Globus pallidus (tissue), 1 donor: ENCODE measurements around the gene MARCHF2.
A peak's percentile ranks its signal among the peaks of the same experiment; 100 is the strongest.
"Not testable (repeated sequence)": the region's sequence is repeated elsewhere in the genome, so short reads cannot be mapped to it uniquely, and the experiment has no call there.

Experiments
- DNase-seq: peaks from one replicate; pipeline ENCODE4 v3.0.0-alpha.2; 2015; ENCODE audit warnings: low spot score

MARCHF2 gene

GRCh38 chr19:8412783-8413628 lies at the start of gene MARCHF2:
MARCHF2 (plus strand) TSS chr19:8413305; CDS start chr19:8421841, 8,536 bp downstream.
- peak; percentile 98 for DNase-seq

DNA sequence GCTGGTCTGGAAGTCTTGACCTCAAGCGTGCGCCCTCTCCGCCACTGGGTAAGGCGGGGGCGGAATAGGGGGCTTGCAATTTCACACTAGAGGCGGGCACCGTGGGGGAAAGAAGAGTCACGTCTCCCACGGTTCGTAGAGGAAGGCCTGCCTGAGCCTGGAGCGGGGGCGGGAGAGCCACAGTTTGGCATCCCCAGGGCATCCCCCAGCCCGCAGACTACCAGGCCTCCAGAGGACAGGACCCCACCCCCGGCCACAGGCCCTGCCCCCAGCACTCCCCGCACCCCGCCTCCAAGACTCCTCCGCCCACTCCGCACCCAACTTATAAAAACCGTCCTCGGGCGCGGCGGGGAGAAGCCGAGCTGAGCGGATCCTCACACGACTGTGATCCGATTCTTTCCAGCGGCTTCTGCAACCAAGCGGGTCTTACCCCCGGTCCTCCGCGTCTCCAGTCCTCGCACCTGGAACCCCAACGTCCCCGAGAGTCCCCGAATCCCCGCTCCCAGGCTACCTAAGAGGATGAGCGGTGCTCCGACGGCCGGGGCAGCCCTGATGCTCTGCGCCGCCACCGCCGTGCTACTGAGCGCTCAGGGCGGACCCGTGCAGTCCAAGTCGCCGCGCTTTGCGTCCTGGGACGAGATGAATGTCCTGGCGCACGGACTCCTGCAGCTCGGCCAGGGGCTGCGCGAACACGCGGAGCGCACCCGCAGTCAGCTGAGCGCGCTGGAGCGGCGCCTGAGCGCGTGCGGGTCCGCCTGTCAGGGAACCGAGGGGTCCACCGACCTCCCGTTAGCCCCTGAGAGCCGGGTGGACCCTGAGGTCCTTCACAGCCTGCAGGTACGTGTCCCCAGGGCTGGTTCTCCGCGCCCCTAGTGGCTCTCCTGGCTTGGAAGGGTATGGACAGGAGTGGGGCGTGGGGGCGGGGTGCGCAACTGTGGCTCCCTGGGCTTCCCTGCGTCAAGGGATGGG lies 49.0 kb upstream of the MARCHF2 start, which contains the start of gene ANGPTL4:
Gene ANGPTL4, plus strand, starts transcription at position 353 of the 969 bp plus-strand sequence. Its CDS starts 167 bp downstream, at position 520.
- peak; percentile 61 for DNase-seq

GRCh38 chr19:8366121-8366581 lies 47.0 kb upstream of the MARCHF2 start:
- peak; percentile 10 for DNase-seq

- DNase-seq = no peak
Measured at GRCh38 chr19:8366961-8367326, 46.2 kb upstream of the MARCHF2 start.

GRCh38 chr19:8367327-8368001 lies 45.6 kb upstream of the MARCHF2 start:
- DNase-seq = peak; percentile 80

DNA sequence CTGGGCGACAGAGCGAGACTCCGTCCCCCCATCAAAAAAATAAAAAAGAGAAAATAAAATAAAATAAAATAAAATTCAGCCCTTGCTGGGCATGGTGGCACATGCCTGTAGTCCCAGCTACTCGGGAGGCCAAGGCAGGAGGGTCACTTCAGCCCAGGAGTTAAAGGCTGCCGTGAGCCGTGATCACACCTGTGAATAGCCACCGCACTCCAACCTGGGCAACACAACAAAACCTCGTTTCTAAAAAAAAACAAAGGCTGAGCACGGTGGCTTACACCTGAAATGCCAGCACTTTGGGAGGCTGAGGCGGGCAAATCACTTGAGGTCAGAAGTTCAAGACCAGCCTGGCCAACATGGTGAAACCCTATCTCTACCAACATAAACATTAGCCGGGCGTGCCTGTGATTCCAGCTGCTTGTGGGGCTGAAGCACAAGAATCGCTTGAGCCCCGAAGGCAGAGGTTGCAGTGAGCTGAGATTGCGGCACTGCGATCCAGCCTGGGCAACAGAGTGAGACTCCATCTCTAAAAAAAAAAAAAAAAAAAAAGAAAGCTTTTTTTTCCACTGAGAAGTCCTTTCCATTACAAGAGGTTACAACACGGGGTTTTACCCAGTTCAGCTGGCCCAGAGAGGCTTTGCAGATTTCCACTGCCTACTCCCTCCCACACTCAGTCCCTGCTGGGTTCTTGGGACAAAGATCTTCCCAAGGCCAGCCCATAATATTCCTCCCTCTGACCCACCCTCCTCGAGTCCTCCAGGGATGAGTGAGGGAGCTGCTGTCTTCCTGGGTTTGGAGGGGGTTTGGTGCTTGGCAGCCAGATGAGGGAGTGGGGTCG lies 42.7 kb upstream of the MARCHF2 start:
- peak; percentile 35 for DNase-seq

- DNase-seq = no peak
Measured at GRCh38 chr19:8371011-8371804, 41.9 kb upstream of the MARCHF2 start.

GRCh38 chr19:8373867-8374813 lies 39.0 kb upstream of the MARCHF2 start:
- peak; percentile 40 for DNase-seq

- DNase-seq = not testable (repeated sequence)
Measured at GRCh38 chr19:8375766-8376165, 37.3 kb upstream of the MARCHF2 start.

GRCh38 chr19:8376373-8376974 lies 36.6 kb upstream of the MARCHF2 start:
- DNase-seq = not testable (repeated sequence)

- no peak for DNase-seq
Measured at GRCh38 chr19:8377598-8377997, 35.5 kb upstream of the MARCHF2 start.

- DNase-seq = not testable (repeated sequence)
Measured at GRCh38 chr19:8379156-8379891, 33.8 kb upstream of the MARCHF2 start.

DNA sequence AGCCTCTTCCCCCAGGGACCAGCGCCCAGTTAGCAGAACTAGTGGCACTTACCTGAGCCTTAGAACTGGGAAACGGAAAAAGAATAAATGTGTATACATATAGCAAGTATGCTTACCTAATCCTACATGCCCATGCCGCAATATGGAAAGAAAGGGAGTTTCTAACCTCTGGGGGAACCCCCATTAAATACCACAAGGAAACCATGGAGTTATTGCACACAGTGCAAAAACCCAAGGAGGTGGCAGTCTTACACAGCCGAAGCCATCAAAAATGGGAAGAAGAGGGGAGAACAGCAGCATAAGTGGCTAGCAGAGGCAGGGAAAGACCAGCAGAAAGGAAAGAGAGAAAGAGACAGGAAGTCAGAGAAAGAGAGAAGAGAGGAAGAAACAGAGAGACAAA lies 28.5 kb upstream of the MARCHF2 start:
- not testable (repeated sequence) for DNase-seq

DNA sequence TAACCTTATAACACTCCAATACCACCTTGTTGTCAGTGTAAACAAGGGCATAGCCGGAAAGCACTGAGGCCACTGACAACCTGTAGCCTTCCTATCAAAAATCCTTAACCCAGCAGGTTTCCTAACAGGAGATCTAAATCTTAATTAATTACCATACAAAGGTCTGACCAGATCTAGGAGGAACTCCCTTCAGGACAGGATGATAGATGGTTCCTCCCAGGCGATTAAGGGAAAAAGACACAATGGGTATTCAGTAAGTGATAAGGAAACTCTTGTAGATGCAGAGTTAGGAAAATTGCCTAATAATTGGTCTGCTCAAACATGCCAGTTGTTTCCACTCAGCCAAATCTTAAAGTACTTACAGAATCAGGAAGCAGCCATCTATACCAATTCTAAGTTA lies 28.0 kb upstream of the MARCHF2 start:
- DNase-seq = not testable (repeated sequence)

GRCh38 chr19:8385566-8385965 lies 27.5 kb upstream of the MARCHF2 start:
- DNase-seq = not testable (repeated sequence)

DNA sequence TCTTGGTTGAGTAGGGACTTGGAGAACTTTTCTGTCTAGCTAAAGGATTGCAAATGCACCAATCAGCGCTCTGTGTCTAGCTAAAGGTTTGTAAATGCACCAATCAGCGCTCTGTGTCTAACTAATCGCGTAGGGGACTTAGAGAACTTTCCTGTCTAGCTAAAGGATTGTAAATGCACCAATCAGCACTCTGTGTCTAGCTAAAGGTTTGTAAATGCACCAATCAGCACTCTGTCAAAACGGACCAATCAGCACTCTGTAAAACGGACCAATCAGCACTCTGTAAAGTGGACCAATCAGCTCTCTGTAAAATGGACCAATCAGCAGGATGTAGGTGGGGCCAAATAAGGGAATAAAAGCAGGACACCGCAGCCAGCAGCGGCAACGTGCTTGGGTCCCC lies 26.7 kb upstream of the MARCHF2 start:
- not testable (repeated sequence) for DNase-seq

GRCh38 chr19:8386990-8387389 lies 26.1 kb upstream of the MARCHF2 start:
- no peak for DNase-seq
